Erythroblast (primary cell): ENCODE data around the gene HS3ST5.

Experiments used
- GATA1 ChIP-seq: IDR thresholded peaks from 2 replicates; pipeline ENCODE4 v1.6.1; 2011; ENCODE audit warnings: low read depth, mild to moderate bottlenecking, control low read depth, low read length, moderate library complexity
- POLR2A ChIP-seq: IDR thresholded peaks from 2 replicates; pipeline ENCODE4 v1.6.1; 2011; ENCODE audit warnings: mild to moderate bottlenecking, low read length

DNA sequence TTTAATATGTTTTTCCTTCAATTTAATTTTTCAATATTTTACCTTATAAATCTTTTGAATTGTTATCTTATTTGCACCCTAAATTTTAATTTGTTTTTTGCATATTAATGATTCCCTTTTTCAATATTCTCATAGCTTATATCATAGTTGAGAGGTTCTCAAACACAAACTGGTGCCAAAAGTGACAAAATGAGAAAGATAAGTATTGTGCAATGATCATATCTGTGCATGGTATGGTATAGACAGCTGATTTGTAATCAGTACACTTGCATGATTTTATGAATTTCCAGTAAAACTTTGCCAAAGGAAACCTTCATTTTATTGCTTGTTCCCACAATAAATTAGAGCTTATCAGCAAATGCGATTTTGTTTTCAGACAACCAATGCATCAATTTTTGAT lies 210.9 kb downstream of the HS3ST5 start:
- TF ChIP-seq POLR2A: no peak
- TF ChIP-seq GATA1: no peak
